Measurements from ENCODE around the gene FBXW12. TPM values are rescaled to one million over a fixed set of nuclear protein-coding genes. Genes with fewer than 3 reads are reported as not detected.

FBXW12 gene
- total RNA-seq, 1 experiment from 2014 or later: 2.0 TPM

DNA sequence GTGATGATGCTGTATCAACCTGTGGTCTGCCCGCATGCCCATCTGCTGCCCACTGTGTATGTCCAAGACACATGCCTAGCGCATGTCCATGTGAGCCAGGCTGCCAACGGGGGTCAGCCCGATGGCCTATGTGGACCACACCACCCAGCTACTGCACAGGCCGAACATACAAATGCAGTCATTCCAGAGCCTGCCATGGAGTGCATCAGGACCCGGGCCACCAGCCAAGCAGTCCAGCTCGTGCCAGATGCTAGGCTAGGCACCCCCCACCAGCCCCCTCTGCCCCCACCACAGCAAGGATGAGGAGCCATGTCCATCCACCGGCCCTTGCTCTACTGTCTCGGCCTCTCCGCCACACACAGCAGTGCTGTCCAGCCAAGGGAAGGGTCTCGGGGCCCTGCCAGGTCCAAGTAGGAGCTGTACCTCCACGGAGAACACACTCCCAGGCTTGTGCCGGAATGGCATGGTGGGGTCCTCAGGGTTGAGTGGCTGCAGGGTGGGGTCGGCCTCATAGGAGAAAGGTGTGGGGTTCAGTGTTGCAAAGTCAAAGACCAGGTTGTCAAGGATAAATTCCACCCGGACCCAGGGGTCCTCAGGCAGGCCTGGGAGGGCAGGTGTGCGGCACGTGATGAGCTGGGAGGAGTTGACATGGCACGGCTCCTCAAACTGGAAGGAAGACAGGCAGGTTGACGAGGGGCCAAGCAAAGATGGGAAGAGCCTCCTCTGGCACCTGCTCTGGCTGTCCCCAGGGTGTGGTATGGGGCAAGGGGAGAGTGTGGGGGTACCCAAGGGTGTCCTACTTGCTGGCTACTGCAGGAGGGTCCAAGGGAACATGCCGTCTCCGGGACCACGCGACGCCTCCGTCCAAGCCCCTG, 42.6 kb downstream of the FBXW12 start:
- POLR2A ChIA-PET: no interaction called here

DNA sequence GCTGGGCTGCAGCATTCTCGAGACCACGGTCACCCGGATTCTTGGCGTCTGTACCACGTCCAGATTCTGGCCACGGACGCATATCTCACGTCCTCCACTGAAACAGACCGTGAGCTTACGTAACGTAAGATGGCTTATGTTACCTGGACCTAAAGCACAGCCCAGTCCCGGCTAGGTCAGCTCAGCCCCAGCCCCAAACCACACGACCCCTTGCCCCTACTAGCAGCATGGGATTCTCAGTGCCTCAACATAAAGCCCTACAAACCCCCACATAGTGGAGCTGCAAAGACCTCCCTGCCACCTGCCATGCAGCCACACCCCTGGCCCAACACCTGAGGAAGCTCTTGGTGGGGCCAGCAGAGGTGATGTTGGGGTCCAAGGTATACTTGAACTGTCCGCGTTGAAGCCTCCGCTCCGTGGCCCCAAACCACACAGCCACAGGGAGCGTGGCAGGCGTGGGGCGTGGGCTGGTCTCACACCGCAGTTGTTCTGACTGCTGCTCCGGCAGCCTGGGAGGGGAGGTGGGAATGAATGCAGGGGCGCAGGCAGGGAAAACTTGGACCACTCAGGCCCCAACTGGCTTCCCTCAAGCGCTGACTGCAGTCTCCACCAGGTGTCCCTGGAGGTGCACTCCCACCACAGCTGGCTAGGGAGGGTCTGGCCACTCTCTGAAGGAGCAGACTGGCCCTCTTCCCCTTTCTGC, 43.4 kb downstream of the FBXW12 start:
- ATAC-seq: peak; percentile 65
- ChIA-PET CTCF (interaction anchor here (1.2 to 18.3 kb wide), 4 partner anchors 15 to 21 kb away, joined by 3 to 218 read pairs (median 12); no protein-coding TSS in a partner anchor), POLR2A (no interaction called here)
- TF ChIP-seq, protein P1, sequence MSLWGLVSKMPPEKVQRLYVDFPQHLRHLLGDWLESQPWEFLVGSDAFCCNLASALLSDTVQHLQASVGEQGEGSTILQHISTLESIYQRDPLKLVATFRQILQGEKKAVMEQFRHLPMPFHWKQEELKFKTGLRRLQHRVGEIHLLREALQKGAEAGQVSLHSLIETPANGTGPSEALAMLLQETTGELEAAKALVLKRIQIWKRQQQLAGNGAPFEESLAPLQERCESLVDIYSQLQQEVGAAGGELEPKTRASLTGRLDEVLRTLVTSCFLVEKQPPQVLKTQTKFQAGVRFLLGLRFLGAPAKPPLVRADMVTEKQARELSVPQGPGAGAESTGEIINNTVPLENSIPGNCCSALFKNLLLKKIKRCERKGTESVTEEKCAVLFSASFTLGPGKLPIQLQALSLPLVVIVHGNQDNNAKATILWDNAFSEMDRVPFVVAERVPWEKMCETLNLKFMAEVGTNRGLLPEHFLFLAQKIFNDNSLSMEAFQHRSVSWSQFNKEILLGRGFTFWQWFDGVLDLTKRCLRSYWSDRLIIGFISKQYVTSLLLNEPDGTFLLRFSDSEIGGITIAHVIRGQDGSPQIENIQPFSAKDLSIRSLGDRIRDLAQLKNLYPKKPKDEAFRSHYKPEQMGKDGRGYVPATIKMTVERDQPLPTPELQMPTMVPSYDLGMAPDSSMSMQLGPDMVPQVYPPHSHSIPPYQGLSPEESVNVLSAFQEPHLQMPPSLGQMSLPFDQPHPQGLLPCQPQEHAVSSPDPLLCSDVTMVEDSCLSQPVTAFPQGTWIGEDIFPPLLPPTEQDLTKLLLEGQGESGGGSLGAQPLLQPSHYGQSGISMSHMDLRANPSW (CRISPR knock-in tag; conservative IDR thresholded peaks at IDR 0.05; ENCODE audit: low read depth): no peak
- TF ChIP-seq CREM (CRISPR knock-in tag; IDR thresholded peaks at IDR 0.05): no peak
- no peak for TF ChIP-seq MXD4 (CRISPR knock-in tag; IDR thresholded peaks at IDR 0.05; ENCODE audit: borderline replicate concordance)
- TF ChIP-seq, protein P2, sequence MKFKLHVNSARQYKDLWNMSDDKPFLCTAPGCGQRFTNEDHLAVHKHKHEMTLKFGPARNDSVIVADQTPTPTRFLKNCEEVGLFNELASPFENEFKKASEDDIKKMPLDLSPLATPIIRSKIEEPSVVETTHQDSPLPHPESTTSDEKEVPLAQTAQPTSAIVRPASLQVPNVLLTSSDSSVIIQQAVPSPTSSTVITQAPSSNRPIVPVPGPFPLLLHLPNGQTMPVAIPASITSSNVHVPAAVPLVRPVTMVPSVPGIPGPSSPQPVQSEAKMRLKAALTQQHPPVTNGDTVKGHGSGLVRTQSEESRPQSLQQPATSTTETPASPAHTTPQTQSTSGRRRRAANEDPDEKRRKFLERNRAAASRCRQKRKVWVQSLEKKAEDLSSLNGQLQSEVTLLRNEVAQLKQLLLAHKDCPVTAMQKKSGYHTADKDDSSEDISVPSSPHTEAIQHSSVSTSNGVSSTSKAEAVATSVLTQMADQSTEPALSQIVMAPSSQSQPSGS (CRISPR knock-in tag; IDR thresholded peaks at IDR 0.05; ENCODE audit: borderline replicate concordance, low read depth): no peak
- no peak for TF ChIP-seq ELF4 (CRISPR knock-in tag; IDR thresholded peaks at IDR 0.05; ENCODE audit: low read depth)
- TF ChIP-seq SOX15 (CRISPR knock-in tag; IDR thresholded peaks at IDR 0.05): no peak
- TF ChIP-seq, protein P3, sequence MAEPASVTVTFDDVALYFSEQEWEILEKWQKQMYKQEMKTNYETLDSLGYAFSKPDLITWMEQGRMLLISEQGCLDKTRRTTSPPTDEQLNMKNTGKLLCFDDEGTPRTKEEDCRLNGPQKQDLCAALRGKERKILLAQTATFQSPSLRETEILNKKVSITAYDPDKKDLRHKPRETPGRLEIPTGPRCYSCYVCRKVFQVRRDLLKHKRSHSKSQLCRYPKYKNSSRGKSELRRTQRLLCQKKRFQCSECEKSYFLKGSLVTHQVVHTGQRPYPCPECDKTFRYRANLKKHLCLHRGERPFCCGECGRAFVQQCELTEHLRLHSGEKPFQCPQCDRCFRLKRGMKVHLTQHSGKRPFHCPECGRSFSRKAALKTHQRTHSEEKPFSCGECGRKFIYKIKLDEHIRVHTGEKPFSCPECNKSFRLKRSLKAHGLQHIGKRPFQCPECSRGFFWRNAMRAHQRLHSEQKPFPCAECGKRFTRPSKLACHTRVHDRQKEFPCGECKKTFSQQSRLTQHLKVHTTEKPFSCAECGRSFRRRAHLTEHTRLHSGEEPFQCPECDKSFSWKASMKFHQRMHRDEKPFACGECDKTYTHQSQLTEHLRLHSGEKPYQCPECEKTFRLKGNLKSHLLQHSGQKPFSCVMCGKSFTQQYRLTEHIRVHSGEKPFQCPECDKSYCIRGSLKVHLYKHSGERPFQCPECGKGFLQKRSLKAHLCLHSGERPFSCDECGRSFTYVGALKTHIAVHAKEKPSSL (CRISPR knock-in tag; conservative IDR thresholded peaks at IDR 0.05): no peak
- TF ChIP-seq, protein P4, sequence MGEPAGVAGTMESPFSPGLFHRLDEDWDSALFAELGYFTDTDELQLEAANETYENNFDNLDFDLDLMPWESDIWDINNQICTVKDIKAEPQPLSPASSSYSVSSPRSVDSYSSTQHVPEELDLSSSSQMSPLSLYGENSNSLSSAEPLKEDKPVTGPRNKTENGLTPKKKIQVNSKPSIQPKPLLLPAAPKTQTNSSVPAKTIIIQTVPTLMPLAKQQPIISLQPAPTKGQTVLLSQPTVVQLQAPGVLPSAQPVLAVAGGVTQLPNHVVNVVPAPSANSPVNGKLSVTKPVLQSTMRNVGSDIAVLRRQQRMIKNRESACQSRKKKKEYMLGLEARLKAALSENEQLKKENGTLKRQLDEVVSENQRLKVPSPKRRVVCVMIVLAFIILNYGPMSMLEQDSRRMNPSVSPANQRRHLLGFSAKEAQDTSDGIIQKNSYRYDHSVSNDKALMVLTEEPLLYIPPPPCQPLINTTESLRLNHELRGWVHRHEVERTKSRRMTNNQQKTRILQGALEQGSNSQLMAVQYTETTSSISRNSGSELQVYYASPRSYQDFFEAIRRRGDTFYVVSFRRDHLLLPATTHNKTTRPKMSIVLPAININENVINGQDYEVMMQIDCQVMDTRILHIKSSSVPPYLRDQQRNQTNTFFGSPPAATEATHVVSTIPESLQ (CRISPR knock-in tag; IDR thresholded peaks at IDR 0.05): no peak
- TF ChIP-seq, protein P5, sequence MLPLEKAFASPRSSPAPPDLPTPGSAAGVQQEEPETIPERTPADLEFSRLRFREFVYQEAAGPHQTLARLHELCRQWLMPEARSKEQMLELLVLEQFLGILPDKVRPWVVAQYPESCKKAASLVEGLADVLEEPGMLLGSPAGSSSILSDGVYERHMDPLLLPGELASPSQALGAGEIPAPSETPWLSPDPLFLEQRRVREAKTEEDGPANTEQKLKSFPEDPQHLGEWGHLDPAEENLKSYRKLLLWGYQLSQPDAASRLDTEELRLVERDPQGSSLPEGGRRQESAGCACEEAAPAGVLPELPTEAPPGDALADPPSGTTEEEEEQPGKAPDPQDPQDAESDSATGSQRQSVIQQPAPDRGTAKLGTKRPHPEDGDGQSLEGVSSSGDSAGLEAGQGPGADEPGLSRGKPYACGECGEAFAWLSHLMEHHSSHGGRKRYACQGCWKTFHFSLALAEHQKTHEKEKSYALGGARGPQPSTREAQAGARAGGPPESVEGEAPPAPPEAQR (CRISPR knock-in tag; IDR thresholded peaks at IDR 0.05): no peak
- TF ChIP-seq, protein P6, sequence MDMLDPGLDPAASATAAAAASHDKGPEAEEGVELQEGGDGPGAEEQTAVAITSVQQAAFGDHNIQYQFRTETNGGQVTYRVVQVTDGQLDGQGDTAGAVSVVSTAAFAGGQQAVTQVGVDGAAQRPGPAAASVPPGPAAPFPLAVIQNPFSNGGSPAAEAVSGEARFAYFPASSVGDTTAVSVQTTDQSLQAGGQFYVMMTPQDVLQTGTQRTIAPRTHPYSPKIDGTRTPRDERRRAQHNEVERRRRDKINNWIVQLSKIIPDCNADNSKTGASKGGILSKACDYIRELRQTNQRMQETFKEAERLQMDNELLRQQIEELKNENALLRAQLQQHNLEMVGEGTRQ (CRISPR knock-in tag; IDR thresholded peaks at IDR 0.05): no peak
- no peak for TF ChIP-seq NR2C2 (CRISPR knock-in tag; IDR thresholded peaks at IDR 0.05)
- TF ChIP-seq ETV6 (CRISPR knock-in tag; IDR thresholded peaks at IDR 0.05): no peak
- TF ChIP-seq, protein P7, sequence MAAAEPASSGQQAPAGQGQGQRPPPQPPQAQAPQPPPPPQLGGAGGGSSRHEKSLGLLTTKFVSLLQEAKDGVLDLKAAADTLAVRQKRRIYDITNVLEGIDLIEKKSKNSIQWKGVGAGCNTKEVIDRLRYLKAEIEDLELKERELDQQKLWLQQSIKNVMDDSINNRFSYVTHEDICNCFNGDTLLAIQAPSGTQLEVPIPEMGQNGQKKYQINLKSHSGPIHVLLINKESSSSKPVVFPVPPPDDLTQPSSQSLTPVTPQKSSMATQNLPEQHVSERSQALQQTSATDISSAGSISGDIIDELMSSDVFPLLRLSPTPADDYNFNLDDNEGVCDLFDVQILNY (CRISPR knock-in tag; IDR thresholded peaks at IDR 0.05): no peak
- H3K4me1 Mint-ChIP-seq: no peaks in the 10 kb centered on the region
- no peak overlapping the region for H3K4me3 Mint-ChIP-seq
- no peaks in the 10 kb centered on the region for H3K27me3 Mint-ChIP-seq (ENCODE audit: low read depth)
- H3K36me3 Mint-ChIP-seq: peaks cover 54% of the 10 kb centered on the region
- no peaks in the 10 kb centered on the region for H3K9me3 Mint-ChIP-seq
- DNase-seq (ENCODE audit: low spot score): no peak
- H3K27ac Mint-ChIP-seq: no peak overlapping the region

More for the DNA sequence above, 42.6 kb downstream of the FBXW12 start:
- Mint-ChIP-seq H3K4me3 (no peak overlapping the region), H3K27me3 (ENCODE audit: low read depth) (no peaks in the 10 kb centered on the region), H3K27ac (no peak overlapping the region), H3K36me3 (peaks cover 58% of the 10 kb centered on the region), H3K9me3 (no peaks in the 10 kb centered on the region), H3K4me1 (no peaks in the 10 kb centered on the region)
- DNase-seq (ENCODE audit: low spot score): no peak
- CTCF ChIA-PET: interaction anchor here (1.2 to 18.3 kb wide), 3 partner anchors 14 to 22 kb away, joined by 3 to 218 read pairs (median 14); no protein-coding TSS in a partner anchor
- TF ChIP-seq JAZF1 (CRISPR knock-in tag; IDR thresholded peaks at IDR 0.05): no peak
- TF ChIP-seq NFATC4 (CRISPR knock-in tag; IDR thresholded peaks at IDR 0.05): no peak
- TF ChIP-seq, protein P8, sequence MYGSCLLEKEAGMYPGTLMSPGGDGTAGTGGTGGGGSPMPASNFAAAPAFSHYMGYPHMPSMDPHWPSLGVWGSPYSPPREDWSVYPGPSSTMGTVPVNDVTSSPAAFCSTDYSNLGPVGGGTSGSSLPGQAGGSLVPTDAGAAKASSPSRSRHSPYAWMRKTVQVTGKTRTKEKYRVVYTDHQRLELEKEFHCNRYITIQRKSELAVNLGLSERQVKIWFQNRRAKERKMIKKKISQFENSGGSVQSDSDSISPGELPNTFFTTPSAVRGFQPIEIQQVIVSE (CRISPR knock-in tag; IDR thresholded peaks at IDR 0.05; ENCODE audit: borderline replicate concordance): no peak
- no peak for TF ChIP-seq SOX15 (CRISPR knock-in tag; IDR thresholded peaks at IDR 0.05)
- TF ChIP-seq GTF2I (CRISPR knock-in tag; conservative IDR thresholded peaks at IDR 0.05): no peak
- TF ChIP-seq JUN (CRISPR knock-in tag; IDR thresholded peaks at IDR 0.05): no peak
- TF ChIP-seq ATF1 (CRISPR knock-in tag; IDR thresholded peaks at IDR 0.05): no peak
- no peak for TF ChIP-seq NFE2L1 (CRISPR knock-in tag; IDR thresholded peaks at IDR 0.05)
- ATAC-seq: no peak
